ENCODE results near the gene SERBP1. TPM values are rescaled to one million over a fixed set of nuclear protein-coding genes. Genes with fewer than 3 reads are reported as not detected.

SERBP1 gene
- total RNA-seq, 4 donors from 2014 or later: 203 to 254 (median 223) TPM

GRCh38 chr1:67437961-67438360, 7.8 kb upstream of the SERBP1 start:
- no peak overlapping the region for H3K4me3 ChIP-seq
- intact Hi-C loops (cut with DNase I): loop anchor here (10.0 kb wide), 1 partner anchor 247 kb away; the partner anchor contains the start of gene GADD45A
- WGBS: 81% methylated on average over 2 of the region's 2 CpGs
- H3K27ac ChIP-seq (replicated peaks in 1 of 4): no peak overlapping the region
- H3K9me3 ChIP-seq: no peaks in the 10 kb centered on the region
- H3K27me3 ChIP-seq: no peaks in the 10 kb centered on the region
- H3K4me1 ChIP-seq: peaks cover 13 to 44% (median 39%) of the 10 kb centered on the region in 4 donors
- TF ChIP-seq POLR2AphosphoS5 (IDR thresholded peaks at IDR 0.05) (no peak), CTCF (IDR thresholded peaks at IDR 0.05) (no peak), POLR2A (IDR thresholded peaks at IDR 0.05; ENCODE audit: low read depth) (no peak), EP300 (IDR thresholded peaks at IDR 0.05) (no peak)
- H3K36me3 ChIP-seq: no peaks in the 10 kb centered on the region
- no peak for DNase-seq (ENCODE audit: extremely low spot score)

GRCh38 chr1:67436511-67437055, 6.4 kb upstream of the SERBP1 start:
- H3K27me3 ChIP-seq: no peaks in the 10 kb centered on the region
- H3K36me3 ChIP-seq: no peaks in the 10 kb centered on the region
- H3K4me3 ChIP-seq: no peak overlapping the region
- no peak overlapping the region for H3K27ac ChIP-seq (replicated peaks in 1 of 4)
- intact Hi-C loops (cut with DNase I): loop anchor here (10.0 kb wide), 1 partner anchor 248 kb away; the partner anchor contains the start of gene GADD45A
- H3K9me3 ChIP-seq: no peaks in the 10 kb centered on the region
- TF ChIP-seq POLR2A (IDR thresholded peaks at IDR 0.05; ENCODE audit: low read depth) (no peak), EP300 (IDR thresholded peaks at IDR 0.05) (no peak), CTCF (IDR thresholded peaks at IDR 0.05) (no peak), POLR2AphosphoS5 (IDR thresholded peaks at IDR 0.05) (no peak)
- DNase-seq (ENCODE audit: extremely low spot score): no peak
- WGBS: 92% methylated on average over 4 of the region's 4 CpGs
- H3K4me1 ChIP-seq: peaks cover 18 to 49% (median 43%) of the 10 kb centered on the region in 4 donors

- TF ChIP-seq CTCF (IDR thresholded peaks at IDR 0.05): no peak
- intact Hi-C loops (cut with DNase I): loop anchor here (10.0 kb wide), 1 partner anchor 250 kb away; the partner anchor contains the start of gene GADD45A
- H3K27me3 ChIP-seq: no peaks in the 10 kb centered on the region
- H3K36me3 ChIP-seq: no peaks in the 10 kb centered on the region
- H3K9me3 ChIP-seq: no peaks in the 10 kb centered on the region
- no peak overlapping the region for H3K4me3 ChIP-seq
- 14% methylated on average over 2 of the region's 2 CpGs for WGBS
- peaks cover 11 to 37% (median 32%) of the 10 kb centered on the region in 4 donors for H3K4me1 ChIP-seq
- DNase-seq (ENCODE audit: extremely low spot score): no peak
- peak overlapping the region in 2 of 4 donors; percentile 46 to 51 for H3K27ac ChIP-seq (replicated peaks in 1 of 4)
Observed at GRCh38 chr1:67434491-67434890, 4.3 kb upstream of the SERBP1 start.

DNA sequence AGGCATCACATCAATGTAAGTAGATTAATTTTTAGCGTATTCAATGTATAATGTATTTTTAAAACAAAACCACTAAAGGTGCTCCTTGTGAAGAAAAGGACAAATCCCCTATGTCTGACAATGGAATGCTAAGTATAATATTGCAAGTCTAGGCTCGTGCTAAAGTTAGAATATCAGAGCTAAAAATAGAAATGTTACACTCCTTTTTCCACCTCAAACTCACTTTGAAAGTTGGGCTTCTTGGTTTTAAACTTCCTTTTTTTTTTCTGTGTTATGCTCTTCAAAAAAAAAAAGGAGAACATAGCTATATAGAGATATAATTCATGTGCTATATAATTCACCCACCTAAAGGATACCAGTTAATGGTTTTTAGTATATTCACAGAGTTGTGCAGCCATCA, 3.6 kb upstream of the SERBP1 start:
- Histone ChIP-seq H3K4me1 (peaks cover 11 to 37% (median 32%) of the 10 kb centered on the region in 4 donors), H3K27ac (replicated peaks in 1 of 4) (peak overlapping the region in 2 of 4 donors; percentile 46 to 51), H3K36me3 (no peaks in the 10 kb centered on the region), H3K9me3 (no peaks in the 10 kb centered on the region), H3K4me3 (no peak overlapping the region), H3K27me3 (no peaks in the 10 kb centered on the region)
- no peak for TF ChIP-seq POLR2A (IDR thresholded peaks at IDR 0.05; ENCODE audit: low read depth)
- TF ChIP-seq POLR2AphosphoS5 (IDR thresholded peaks at IDR 0.05): no peak
- TF ChIP-seq EP300 (IDR thresholded peaks at IDR 0.05): no peak
- no peak for TF ChIP-seq CTCF (IDR thresholded peaks at IDR 0.05)
- DNase-seq (ENCODE audit: extremely low spot score): no peak
- intact Hi-C loops (cut with DNase I): loop anchor here (10.0 kb wide), 1 partner anchor 251 kb away; the partner anchor contains the start of gene GADD45A
- 34% methylated on average over 2 of the region's 2 CpGs for WGBS
